Measurements from ENCODE around the gene BRSK1.

Gene BRSK1

GRCh38 chr19:55303477-55303876, 19.7 kb downstream of the BRSK1 start:
- H3K79me2 ChIP-seq (ENCODE audit: insufficient read depth, low read length), result no peaks in the 10 kb centered on the region
- no peaks in the 10 kb centered on the region for H3F3A ChIP-seq (ENCODE audit: low read depth)
- TF ChIP-seq CTCF (conservative IDR thresholded peaks at IDR 0.05; ENCODE audit: low read length) (no peak), EZH2phosphoT487 (IDR thresholded peaks at IDR 0.05; ENCODE audit: borderline replicate concordance) (no peak)
- no peak overlapping the region for H3K4me2 ChIP-seq (ENCODE audit: low read depth, low read length, poor library complexity, severe bottlenecking)
- H3K9ac ChIP-seq (ENCODE audit: low read depth, low read length, poor library complexity, severe bottlenecking), result no peak overlapping the region
- H3K4me1 ChIP-seq (ENCODE audit: insufficient read depth, low read length, poor library complexity, severe bottlenecking), result peaks cover 5% of the 10 kb centered on the region
- H4K20me1 ChIP-seq (ENCODE audit: insufficient read depth, low read length, poor library complexity, severe bottlenecking), result no peaks in the 10 kb centered on the region
- H3K27me3 ChIP-seq (ENCODE audit: insufficient read depth, low read length, poor library complexity, severe bottlenecking), result no peaks in the 10 kb centered on the region
- H3K9me2 ChIP-seq (replicated peaks; ENCODE audit: low read depth, low read length), result no peaks in the 10 kb centered on the region
- no peak overlapping the region for H2AFZ ChIP-seq (ENCODE audit: low read length)
- H3K9me3 ChIP-seq (ENCODE audit: insufficient read depth, low read depth, low read length), result no peaks in the 10 kb centered on the region
- no peak overlapping the region for H3K4me3 ChIP-seq (ENCODE audit: low read length, poor library complexity, severe bottlenecking)
- no peaks in the 10 kb centered on the region for H3K36me3 ChIP-seq (ENCODE audit: insufficient read depth, low read length)

GRCh38 chr19:55304279-55304978, 20.6 kb downstream of the BRSK1 start:
- Histone ChIP-seq H2AFZ (ENCODE audit: low read length) (no peak overlapping the region), H3K27me3 (ENCODE audit: insufficient read depth, low read length, poor library complexity, severe bottlenecking) (no peaks in the 10 kb centered on the region), H3K9ac (ENCODE audit: low read depth, low read length, poor library complexity, severe bottlenecking) (no peak overlapping the region), H3K9me3 (ENCODE audit: insufficient read depth, low read depth, low read length) (no peaks in the 10 kb centered on the region), H4K20me1 (ENCODE audit: insufficient read depth, low read length, poor library complexity, severe bottlenecking) (no peaks in the 10 kb centered on the region), H3K36me3 (ENCODE audit: insufficient read depth, low read length) (no peaks in the 10 kb centered on the region), H3K4me3 (ENCODE audit: low read length, poor library complexity, severe bottlenecking) (no peak overlapping the region), H3K4me1 (ENCODE audit: insufficient read depth, low read length, poor library complexity, severe bottlenecking) (peaks cover 5% of the 10 kb centered on the region), H3K9me2 (replicated peaks; ENCODE audit: low read depth, low read length) (no peaks in the 10 kb centered on the region), H3F3A (ENCODE audit: low read depth) (no peaks in the 10 kb centered on the region), H3K79me2 (ENCODE audit: insufficient read depth, low read length) (no peaks in the 10 kb centered on the region), H3K4me2 (ENCODE audit: low read depth, low read length, poor library complexity, severe bottlenecking) (no peak overlapping the region)
- TF ChIP-seq CTCF (conservative IDR thresholded peaks at IDR 0.05; ENCODE audit: low read length) (no peak), EZH2phosphoT487 (IDR thresholded peaks at IDR 0.05; ENCODE audit: borderline replicate concordance) (no peak)

DNA sequence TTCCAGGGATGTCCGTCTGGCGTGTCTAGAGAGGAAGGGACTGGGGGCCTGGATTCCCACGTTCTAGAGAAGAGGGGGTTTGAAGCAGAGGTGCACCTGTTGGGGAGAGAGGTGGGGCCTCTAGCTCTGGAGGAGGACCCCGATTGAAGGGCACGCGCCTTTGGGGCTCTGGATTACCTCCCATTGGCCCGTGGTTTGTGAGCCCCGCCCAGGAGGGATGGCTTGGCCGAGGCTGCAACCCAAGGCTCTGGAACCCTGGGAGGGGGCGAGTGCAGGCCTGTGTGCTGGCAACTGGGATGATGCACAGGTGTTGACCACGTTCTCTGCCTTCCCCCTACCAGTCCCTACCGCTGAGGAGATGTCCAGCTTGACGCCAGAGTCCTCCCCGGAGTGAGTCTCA, 21.2 kb downstream of the BRSK1 start:
- H3F3A ChIP-seq (ENCODE audit: low read depth), result no peaks in the 10 kb centered on the region
- no peaks in the 10 kb centered on the region for H4K20me1 ChIP-seq (ENCODE audit: insufficient read depth, low read length, poor library complexity, severe bottlenecking)
- no peaks in the 10 kb centered on the region for H3K79me2 ChIP-seq (ENCODE audit: insufficient read depth, low read length)
- peaks cover 5% of the 10 kb centered on the region for H3K4me1 ChIP-seq (ENCODE audit: insufficient read depth, low read length, poor library complexity, severe bottlenecking)
- H3K9me2 ChIP-seq (replicated peaks; ENCODE audit: low read depth, low read length), result no peaks in the 10 kb centered on the region
- TF ChIP-seq EZH2phosphoT487 (IDR thresholded peaks at IDR 0.05; ENCODE audit: borderline replicate concordance) (no peak), CTCF (conservative IDR thresholded peaks at IDR 0.05; ENCODE audit: low read length) (no peak)
- H3K4me3 ChIP-seq (ENCODE audit: low read length, poor library complexity, severe bottlenecking), result no peak overlapping the region
- H3K27me3 ChIP-seq (ENCODE audit: insufficient read depth, low read length, poor library complexity, severe bottlenecking), result no peaks in the 10 kb centered on the region
- no peaks in the 10 kb centered on the region for H3K9me3 ChIP-seq (ENCODE audit: insufficient read depth, low read depth, low read length)
- no peak overlapping the region for H3K9ac ChIP-seq (ENCODE audit: low read depth, low read length, poor library complexity, severe bottlenecking)
- H3K4me2 ChIP-seq (ENCODE audit: low read depth, low read length, poor library complexity, severe bottlenecking), result no peak overlapping the region
- no peaks in the 10 kb centered on the region for H3K36me3 ChIP-seq (ENCODE audit: insufficient read depth, low read length)
- no peak overlapping the region for H2AFZ ChIP-seq (ENCODE audit: low read length)
